ENCODE measurements around the gene MIB1. TPM values are rescaled to one million over a fixed set of nuclear protein-coding genes. Genes with fewer than 3 reads are reported as not detected.

Gene MIB1
- total and polyA plus RNA-seq, 10 of the 15 experiments (the other 5 are each of a cell fraction or from before 2014, with no cell fraction given) = 2.3 to 27.5 (median 10.4) TPM

GRCh38 chr18:21912339-21913239 lies 172.0 kb downstream of the MIB1 start (continued):
- TF ChIP-seq MLLT1 (IDR thresholded peaks at IDR 0.05) = no peak
- no peak for TF ChIP-seq DPF2 (IDR thresholded peaks at IDR 0.05)
- peak in 1 of 3 experiments; percentile 18; a peak in 2 of 6 replicates for TF ChIP-seq CTCF (IDR thresholded peaks at IDR 0.05 in 2 of 3, conservative IDR thresholded peaks at IDR 0.05 in 1 of 3; ENCODE audit: control insufficient read depth in 2 of 3, extremely low read depth in 1 of 3, insufficient read depth in 1 of 3, low read depth in 3 of 3, low read length in 3 of 3)
- no peak for TF ChIP-seq RAD51 (IDR thresholded peaks at IDR 0.05)
- TF ChIP-seq NBN (IDR thresholded peaks at IDR 0.05) = no peak

- Histone ChIP-seq H4K20me1 (ENCODE audit: control insufficient read depth, insufficient read depth) (no peaks in the 10 kb centered on the region), H3K9ac (ENCODE audit: control insufficient read depth, insufficient read depth, low read length) (no peak overlapping the region), H3K27me3 (replicated peaks in 1 of 2; ENCODE audit: control insufficient read depth in 2 of 2, insufficient read depth in 2 of 2, low read length in 1 of 2) (no peaks in the 10 kb centered on the region), H3K9me3 (replicated peaks; ENCODE audit: control insufficient read depth, insufficient read depth, low read length) (no peaks in the 10 kb centered on the region; the same call in 2 of the 3 replicates), H3K36me3 (ENCODE audit: control insufficient read depth in 2 of 2, insufficient read depth in 2 of 2, low read length in 1 of 2) (no peaks in the 10 kb centered on the region), H3K4me3 (no peak overlapping the region), H3K4me1 (ENCODE audit: control insufficient read depth, insufficient read depth, low read length) (peaks cover 4% of the 10 kb centered on the region; the same call in 1 of the 2 replicates), H3K4me2 (ENCODE audit: control insufficient read depth, insufficient read depth) (no peak overlapping the region), H3K27ac (ENCODE audit: control insufficient read depth, insufficient read depth) (no peak overlapping the region), H2AFZ (ENCODE audit: control insufficient read depth, low read depth, low read length) (no peak overlapping the region), H3K79me2 (ENCODE audit: control insufficient read depth, insufficient read depth, low read length) (no peaks in the 10 kb centered on the region)
- CTCF ChIA-PET = interaction anchor here (0.7 to 1.5 kb wide), 3 partner anchors 17 to 526 kb away, joined by 3 to 4 read pairs (median 3); no protein-coding TSS in a partner anchor
- BruUV-seq (replicated peaks) = no TSS peak
- FAIRE-seq (no peak), ATAC-seq (0 out of 3 replicates have a peak, but pooled peaks have one; percentile 44), DNase-seq (ENCODE audit: low read depth, low spot score) (no peak)
- SMC1A ChIA-PET (ENCODE audit: uncharacterized antibody, unreplicated experiment) = no interaction called here
- in situ Hi-C loops (cut with MboI) (loop anchor here (25.0 kb wide), 1 partner anchor 797 kb away; no protein-coding TSS in a partner anchor), intact Hi-C loops (cut with micrococcal nuclease; ENCODE audit: unreplicated experiment) (loop anchor here (1.0 to 10.0 kb wide), 3 partner anchors 41 to 790 kb away; no protein-coding TSS in a partner anchor)
- POLR2A ChIA-PET = no interaction called here
- 50% methylated on average over 2 of the region's 2 CpGs for WGBS (ENCODE audit: insufficient coverage, insufficient replicate concordance, low lambda C conversion rate, missing lambda C conversion rate)
- RAD21 ChIA-PET (ENCODE audit: unreplicated experiment) = no interaction called here
- no peak for TF ChIP-seq TCF7 (IDR thresholded peaks at IDR 0.05; ENCODE audit: borderline replicate concordance)
- no peak for TF ChIP-seq CHD4 (IDR thresholded peaks at IDR 0.05)
- TF ChIP-seq STAT1 (conservative IDR thresholded peaks at IDR 0.05) = no peak
- TF ChIP-seq POLR2AphosphoS5 (IDR thresholded peaks at IDR 0.05; ENCODE audit: low read length) = no peak
- no peak for TF ChIP-seq ELK1 (IDR thresholded peaks at IDR 0.05; ENCODE audit: low read depth, low read length)
- TF ChIP-seq HDGF (IDR thresholded peaks at IDR 0.05) = no peak
- peak; percentile 42 to 49 (median 44); a peak in 5 of 6 replicates for TF ChIP-seq CTCF (IDR thresholded peaks at IDR 0.05 in 2 of 3, conservative IDR thresholded peaks at IDR 0.05 in 1 of 3; ENCODE audit: control insufficient read depth in 2 of 3, extremely low read depth in 1 of 3, insufficient read depth in 1 of 3, low read depth in 3 of 3, low read length in 3 of 3)
- no peak for TF ChIP-seq DPF2 (IDR thresholded peaks at IDR 0.05)
- TF ChIP-seq FOXK2 (IDR thresholded peaks at IDR 0.05) = no peak
- TF ChIP-seq SP1 (IDR thresholded peaks at IDR 0.05; ENCODE audit: low read depth, low read length) = no peak
- TF ChIP-seq SPI1 (IDR thresholded peaks at IDR 0.05; ENCODE audit: borderline replicate concordance, insufficient read depth, low read depth, low read length) = no peak
Measured at GRCh38 chr18:21914739-21915319, 174.2 kb downstream of the MIB1 start.
